GM18517 (cell line): Measurements from ENCODE around the gene ILF3.

ENCODE experiments used
- ATAC-seq: cut with Tn5 transposase; IDR thresholded peaks from one replicate; pipeline ENCODE4 v1.9.1; 2021; ENCODE audit warnings: mild to moderate bottlenecking, moderate library complexity; ENCODE audit not compliant: unreplicated experiment

Gene ILF3

DNA sequence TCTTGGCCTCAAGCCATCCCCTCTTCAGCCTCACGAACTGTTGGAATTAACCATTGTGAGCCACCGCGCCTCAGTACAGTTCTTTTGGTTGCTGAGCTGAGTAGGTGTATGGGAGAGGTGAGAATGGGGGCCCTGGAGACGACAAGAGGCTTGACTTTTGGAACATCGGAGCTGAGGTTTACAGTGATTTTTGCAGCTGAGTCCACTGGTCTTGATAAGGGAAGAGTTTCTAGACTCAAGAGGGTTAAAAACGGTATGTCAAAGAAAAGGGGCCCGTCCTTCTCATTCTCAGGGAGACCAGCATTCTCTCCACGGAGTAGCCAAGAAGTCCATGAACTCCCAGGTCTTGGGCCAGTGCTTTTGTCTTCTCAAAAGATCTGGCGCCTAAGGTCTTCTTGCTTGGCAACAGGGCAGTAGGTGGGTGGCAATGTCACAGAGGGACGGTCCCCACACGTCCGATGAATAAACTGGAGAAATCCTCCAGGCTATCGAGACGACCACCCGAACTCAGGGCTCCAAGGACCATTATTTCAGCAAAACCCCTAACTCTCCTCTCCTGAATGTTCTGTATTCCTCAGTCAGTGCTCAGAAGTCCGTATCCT, 40.7 kb downstream of the ILF3 start:
- no peak for ATAC-seq

DNA sequence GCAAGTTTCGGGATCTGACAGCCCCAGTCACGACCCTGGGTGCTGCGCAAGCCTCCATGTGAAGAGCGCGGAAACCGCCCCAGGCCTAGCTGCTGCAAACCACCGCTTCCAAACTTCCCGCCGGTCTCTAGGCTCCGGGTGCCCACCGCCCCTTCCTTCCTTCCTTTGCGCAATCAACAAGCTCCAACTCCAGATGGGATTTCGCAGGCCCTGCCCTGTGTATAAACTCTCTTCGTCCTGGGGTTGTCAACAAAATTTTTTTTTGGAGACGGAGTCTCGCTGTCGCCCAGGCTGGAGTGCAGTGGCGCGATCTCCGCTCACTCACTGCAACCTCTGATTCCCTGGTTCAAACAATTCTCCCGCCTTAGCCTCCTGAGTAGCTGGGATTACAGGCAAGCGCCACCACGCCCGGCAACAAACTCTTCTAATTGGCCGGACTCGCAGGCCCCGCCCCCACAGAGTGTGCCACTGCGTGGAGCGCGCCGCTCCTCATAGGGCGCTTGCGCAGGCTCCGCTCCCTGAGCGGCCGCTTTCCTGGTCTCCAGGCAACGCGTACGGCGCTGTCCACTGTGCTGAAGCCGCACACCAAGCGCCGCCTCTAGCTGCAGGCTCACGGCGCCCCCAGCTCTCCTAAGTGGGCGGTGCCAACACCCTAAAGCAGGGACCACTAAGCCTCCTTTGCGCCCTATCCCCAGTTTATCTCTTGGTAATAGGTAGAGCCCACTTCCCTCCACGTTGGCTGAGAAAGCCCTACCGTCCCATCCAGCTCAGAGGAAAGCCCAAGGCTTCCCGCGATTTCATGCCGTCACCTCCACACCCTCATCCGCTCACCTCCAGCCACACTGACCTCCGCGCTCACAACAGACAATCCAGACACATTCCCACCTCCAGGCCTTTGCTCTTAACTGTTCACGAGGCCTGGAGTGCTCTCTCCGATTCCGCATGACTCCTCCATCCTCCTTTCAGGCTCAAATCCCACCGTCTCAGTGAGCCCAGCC, 41.6 kb downstream of the ILF3 start:
- no peak for ATAC-seq

DNA sequence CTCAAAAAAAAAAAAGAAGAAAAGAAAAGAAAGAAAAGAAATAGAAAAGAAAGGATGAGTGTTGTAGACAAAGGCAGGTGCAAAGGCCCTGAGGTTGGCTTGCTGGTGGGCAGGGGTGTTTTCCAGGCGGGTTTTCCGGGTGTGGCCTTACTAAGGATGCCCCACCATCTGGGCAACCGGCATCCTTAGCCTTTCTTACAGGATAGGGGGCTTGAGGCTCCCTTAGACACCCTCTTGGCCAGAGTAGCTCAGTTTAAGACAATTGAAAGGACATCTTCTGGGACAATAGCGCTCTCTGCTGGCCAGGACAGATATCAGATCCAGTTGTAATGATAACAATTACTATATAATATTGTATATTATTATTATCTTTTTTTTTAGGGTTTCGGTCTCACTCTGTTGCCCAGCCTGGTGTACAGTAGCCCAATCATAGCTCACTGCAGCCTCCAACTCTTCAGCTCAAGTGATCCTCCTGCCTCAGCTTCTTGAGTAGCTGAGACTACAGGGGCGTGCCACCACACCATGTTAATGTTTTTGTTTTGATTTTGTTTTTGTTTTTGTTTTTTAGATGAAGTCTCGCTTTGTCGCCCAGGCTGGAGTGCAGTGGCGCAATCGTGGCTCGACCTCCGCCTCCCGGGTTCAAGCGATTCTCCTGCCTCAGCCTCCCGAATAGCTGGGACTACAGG, 45.6 kb downstream of the ILF3 start:
- no peak for ATAC-seq

DNA sequence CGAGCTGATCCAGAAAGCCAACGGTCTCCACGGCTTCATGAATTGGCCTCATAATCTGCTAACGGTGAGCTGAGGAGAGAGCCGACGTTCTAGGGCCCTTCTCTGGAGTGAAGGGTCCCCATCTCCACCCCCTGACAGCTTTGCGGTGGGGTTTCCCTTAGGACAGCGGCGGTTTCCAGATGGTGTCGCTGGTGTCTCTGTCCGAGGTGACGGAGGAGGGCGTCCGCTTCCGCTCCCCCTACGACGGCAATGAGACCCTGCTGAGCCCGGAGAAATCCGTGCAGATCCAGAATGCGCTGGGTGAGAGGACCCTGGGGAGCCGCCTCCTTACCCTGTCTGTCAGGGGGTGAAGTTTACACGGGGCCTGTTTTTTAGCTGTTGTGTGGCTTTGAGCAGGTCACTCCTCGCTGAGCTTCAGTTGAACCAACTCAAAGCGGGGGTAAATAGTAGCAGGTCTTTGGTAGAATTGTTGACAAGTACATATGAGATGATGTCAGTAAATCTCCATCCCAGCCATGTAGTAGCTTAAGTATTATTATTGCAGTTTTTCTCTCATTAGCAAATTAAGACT, 47.9 kb downstream of the ILF3 start:
- ATAC-seq: no peak

DNA sequence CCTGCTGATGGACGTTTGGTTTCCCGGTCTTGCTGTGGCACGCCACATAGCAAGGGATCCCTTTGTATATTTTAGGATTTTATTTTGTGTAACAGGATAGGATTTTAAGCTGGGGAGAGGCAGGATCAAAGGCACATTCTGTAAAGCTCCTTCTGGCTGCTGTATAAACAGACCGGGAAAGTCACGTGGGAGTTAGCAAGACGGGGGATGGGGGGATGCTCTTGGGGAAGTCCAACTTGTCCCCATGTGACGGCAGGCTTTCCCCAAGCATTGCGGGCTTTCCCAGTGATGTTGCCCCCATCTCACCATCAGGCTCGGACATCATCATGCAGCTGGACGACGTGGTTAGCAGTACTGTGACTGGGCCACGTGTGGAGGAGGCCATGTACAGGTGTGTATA, 52.8 kb downstream of the ILF3 start:
- ATAC-seq: no peak

DNA sequence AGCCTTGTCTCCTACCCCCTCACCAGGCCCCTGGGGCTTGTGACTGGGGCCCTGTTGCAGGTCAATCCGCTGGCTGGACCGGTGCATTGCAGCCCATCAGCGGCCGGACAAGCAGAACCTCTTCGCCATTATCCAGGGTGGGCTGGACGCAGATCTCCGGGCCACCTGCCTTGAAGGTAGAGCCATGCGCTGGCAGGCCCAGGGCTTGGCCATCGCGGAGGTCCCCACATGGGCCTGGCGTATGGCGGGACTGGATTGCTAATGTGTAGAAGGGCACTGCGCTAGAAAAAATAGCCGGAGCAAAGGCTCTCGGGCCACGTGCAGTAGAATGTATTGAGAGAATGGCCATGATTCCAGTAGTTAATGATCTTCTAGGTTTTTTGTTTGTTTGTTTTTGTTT, 53.3 kb downstream of the ILF3 start:
- no peak for ATAC-seq

DNA sequence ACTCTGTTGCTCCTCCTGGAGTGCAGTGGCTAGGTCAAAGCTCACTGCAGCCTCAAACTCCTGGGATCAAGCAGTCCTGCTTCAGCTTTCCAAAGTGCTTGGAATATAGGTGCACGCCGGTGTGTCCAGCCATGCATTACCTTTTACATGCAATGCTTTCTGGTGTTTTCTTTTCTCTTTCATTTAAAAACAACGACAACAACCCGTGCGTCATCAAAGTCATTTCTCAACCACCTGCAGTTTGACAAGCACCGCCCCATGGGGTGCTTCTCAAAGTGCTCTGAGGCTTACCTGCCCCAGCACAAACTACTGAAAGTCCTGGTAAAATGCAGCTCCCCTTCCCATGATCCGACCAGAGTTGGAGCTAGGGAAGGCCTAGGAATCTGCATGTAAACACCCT, 54.1 kb downstream of the ILF3 start:
- ATAC-seq: no peak

DNA sequence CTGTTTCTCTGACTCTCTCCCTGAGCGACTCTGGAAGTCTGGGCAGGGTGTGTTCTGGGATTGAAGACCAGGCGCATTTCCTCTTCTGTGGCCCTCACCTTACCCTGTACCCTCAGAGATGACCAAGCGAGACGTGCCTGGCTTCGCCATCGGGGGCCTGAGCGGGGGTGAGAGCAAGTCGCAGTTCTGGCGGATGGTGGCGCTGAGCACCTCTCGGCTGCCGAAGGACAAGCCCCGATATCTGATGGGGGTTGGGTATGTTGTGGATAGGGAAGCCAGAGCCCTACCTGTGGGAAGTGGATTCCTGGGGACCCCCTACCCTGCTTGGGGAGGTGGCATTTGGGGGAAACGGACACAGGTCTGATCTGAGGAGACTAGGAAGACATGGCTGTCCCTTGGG, 57.9 kb downstream of the ILF3 start:
- ATAC-seq: no peak

DNA sequence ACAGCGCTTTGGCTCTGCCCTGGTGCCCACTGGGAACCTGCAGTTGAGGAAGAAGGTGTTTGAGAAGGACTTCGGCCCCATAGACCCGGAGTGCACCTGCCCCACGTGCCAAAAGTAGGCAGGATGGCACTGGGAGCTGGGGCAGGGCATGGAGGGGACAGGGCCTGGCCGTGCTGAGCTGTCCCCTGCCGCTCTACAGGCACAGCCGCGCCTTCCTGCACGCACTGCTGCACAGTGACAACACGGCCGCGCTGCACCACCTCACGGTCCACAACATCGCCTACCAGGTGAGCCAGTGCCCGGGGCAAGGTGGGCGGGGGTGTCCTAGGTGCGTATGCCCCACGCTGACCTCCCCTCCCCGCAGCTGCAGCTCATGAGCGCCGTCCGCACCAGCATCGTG, 58.6 kb downstream of the ILF3 start:
- ATAC-seq: no peak

DNA sequence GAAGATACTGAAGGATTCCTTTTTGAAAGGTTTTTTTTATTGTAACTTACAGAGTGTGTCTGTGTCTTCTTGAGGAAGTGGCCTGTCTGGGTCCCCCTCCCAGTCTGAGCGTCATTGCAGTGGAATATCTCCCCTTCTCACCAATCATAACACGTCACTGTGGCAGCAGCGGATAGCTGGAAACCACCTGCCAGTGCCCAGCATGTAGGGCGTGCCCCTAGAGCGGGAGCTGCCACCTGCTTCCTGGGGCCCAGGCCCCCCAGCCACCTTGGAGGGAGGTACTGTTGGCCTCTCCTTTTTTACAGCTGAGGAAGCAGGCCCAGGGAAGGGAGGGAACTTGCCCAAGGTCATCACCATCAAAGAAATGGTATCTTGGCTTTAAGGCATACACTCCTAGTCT, 59.2 kb downstream of the ILF3 start:
- no peak for ATAC-seq

DNA sequence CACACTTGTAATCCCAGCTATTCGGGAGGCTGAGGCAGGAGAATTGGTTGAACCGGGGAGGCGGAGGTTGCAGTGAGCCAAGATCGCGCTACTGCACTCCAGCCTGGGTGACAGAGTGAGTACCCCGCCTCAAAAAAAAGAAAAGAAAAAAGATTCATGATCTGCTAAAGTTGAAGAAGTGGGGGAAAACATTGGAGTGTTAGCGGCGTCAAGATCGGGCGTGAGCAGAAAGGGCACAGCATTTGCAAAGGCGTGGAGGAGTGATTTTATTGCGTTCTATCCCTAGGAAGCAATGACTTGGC, 62.9 kb downstream of the ILF3 start:
- no peak for ATAC-seq

DNA sequence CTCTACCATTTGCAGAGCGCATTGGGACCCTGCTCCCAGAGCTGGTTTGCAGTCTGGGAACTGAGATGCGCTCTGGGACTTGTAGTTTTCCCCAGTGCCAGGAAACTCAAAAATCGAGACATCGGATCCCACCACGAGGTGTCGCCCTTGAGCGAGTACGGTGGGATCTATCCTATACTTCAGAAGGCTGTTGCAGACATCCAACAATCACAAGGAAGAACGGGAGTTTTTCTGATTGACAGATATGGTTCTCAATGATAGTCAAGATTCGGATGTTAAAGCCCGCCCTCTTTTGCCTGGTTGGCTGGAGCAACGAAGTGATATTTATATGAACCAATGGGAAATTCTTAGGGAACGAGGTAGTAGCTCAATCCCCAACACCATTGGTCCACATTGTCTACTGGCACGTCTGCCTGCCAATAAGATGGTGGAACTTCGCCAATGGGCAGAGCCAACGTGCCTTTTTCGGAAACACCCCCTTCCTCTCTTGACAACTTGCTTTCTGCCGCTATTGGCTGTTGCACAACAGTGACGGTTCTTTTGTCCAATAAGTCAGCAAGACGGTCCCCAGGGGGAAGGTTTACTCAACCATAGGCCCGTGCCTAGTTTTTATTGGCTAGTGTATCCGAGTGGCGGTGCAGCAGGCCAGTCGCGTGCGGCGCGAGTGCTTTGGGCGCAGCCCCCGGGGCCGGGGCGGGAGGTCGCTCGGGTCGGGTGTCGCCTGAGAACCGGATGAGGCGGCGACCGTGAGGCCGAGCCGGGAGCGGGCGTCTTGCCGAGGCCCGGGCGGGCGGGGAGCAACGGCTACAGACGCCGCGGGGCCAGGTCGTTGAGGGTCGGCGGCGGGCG, 63.4 kb downstream of the ILF3 start, which contains the start of gene DNM2:
Gene DNM2 (plus strand): TSS at position 724 of the 849 bp plus-strand sequence. CDS start 164 bp downstream, outside the sequence.
- ATAC-seq: peak; percentile 88

DNA sequence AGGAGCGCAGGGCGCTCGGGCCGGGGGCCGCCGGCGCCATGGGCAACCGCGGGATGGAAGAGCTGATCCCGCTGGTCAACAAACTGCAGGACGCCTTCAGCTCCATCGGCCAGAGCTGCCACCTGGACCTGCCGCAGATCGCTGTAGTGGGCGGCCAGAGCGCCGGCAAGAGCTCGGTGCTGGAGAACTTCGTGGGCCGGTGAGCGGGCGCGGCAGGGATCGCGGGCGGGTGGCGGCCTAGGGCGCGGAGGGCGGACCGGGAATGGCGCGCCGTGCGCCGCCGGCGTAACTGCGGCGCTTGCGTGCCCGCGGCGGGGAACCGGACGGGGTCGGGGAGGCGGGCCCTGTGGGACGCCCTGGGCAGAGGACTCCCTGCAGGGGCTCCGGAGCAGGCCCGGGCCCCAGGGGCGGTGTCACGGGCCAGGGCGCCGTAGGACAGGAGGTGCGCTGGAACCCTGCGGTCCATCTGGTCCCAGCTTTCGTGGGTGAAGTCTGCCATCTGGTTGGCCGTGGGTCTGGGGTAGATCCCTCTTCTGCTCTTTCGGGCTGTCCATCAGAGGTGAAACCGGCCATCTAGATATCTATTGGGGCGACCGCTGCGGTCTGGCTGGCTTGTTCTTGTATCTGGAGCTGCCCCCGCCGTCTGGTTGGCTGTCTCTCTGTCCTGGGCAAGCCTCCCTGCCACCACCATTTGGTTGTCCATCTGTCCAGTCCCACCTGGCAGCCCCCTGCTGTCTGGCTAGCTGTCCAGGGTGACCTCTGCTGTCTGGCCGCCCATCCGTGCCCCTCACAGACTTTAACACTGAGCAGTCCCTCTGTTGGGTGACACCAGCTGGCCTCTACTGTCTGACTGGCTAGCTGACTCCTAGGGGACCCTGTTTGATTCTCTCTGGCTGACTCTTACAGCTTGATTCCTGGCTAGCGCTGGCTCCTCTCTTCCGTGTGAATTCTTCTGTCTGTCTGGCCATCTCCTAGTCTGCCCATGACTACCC, 64.4 kb downstream of the ILF3 start:
- peak; percentile 4 for ATAC-seq

DNA sequence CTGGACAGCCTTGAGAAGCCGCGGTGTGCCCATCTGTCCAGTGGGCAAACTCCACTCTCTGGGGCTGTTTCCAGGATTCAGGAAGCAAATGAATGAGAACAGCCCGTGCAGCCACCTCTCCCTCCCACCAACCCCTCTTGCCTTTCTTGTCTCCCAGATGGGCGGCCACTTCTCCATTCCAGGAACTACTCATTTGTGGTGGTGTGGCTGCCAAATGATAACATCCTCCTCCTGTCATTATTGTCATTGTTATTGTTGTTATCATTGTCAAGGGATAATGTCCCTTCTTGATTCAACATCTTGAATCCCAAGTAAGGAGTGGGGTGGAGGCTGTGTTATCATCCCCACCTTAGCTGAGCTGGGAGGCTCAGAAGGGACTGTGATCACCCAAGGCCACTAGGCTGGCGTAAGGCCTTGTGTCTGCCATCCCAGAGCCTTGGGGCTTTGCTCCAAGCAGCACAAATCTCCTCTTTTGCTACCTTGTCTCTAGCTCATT, 65.4 kb downstream of the ILF3 start:
- no peak for ATAC-seq

DNA sequence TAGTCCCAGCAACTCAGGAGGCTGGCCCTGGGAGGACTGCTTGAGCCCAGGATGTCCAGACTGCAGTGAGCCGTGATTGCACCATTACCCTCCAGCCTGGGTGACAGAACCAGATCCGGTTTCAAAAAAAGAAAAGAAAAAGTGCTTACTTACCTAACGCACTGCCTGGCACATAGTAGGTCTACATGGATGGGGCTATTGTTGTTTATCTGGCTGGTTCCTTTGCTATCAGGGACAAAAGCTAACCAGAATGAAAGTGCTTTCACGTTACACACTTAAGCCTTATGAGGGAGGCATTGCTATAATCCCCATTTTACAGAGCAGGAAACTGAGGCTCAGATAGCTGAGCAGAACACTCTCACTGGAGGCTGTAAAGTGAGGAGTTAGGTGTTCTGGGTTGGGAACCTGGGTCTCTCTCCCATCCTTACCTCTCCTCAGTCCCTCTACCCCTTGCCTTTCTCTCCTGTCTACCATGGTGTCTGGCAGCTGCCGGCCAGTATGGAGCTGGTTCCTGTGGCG, 66.5 kb downstream of the ILF3 start:
- no peak for ATAC-seq

DNA sequence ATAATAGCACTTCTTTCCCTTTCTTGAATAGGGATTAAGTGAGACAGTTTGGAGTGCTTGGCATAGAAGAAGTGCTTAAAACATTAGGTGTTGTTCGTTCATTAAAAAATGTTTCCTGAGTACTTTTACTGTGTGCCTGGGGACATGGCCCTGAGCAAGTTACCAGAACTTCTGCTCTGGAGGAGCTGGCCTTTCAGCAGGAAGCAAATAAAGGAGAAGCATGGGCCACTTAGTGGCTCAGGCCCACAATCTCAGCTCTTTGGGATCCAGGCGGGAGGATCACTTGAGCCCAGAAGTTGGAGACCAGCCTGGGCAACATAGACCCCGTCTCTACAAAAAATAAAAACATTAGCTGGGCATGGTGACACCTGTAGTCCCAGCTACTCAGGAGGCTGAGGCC, 69.4 kb downstream of the ILF3 start:
- no peak for ATAC-seq

DNA sequence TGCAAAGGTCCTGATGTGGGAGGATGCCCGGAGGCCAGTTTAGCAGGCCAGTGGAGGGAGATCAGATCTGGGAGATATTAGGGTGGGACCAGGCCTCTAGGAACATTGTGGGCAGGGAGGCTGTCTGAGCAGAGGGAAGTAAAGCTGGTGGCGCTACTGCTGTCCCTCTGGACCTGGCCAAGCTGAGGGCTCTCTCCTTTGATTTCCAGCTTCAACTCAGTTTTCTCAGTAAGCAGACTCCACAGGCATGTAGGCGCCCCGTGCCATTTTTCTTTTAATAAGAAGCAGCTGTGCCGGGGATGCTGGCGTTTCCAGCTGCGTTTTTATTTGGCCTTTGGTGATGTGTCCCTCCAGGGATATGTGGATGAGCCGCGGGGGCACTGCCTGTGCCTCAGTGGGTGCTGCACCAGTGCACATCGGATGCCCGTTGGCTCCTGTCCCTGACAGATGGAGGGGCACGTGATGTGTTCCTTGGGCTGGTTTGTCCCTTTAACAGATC, 70.5 kb downstream of the ILF3 start:
- ATAC-seq: no peak

DNA sequence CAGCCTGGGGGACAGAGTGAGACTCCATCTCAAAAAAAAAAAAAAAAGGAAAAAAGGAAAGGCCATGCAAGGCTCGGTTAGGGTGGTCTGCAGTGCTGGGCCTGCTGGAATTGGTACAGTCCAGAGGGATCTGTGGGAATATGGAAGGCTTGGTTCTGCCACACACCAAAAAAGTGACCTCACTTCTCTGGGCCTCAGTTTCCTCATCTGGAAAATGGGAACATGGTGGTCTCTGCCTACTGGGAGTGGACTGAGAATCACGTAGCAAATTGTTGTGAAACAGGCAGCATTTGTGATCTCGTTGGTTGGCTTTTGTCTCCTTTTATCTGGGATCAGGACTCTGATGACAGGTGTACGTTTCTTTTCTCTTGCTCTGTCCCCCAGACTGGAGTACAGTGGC, 71.3 kb downstream of the ILF3 start:
- no peak for ATAC-seq

DNA sequence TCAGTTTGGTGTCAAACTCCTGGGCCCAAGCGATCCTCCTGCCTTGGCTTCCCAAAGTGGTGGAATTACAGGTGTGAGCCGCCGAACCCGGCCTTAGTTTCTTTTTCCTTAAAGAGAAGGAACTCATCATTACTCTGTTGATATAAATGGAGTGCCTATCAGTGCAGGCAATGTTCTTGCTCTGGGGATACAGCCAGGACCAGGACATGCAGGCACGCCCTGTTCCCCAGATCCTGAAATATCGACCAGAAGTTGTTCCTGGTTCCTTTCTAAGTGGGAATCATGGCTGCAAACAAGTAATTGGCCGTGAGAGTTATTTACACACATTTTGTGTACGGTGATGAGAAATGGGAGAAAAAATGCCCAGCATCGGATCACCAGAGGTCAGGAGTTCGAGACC, 72.1 kb downstream of the ILF3 start:
- no peak for ATAC-seq
